NT2/D1 (cell line): ENCODE results near the gene ATP6V1A.

ENCODE experiments used
- SUZ12 ChIP-seq: IDR thresholded peaks from 2 replicates; pipeline ENCODE4 v1.6.1; 2011; ENCODE audit not compliant: insufficient read length, insufficient read depth; ENCODE audit errors: extremely low read depth
- YY1 ChIP-seq: IDR thresholded peaks from 2 replicates; pipeline ENCODE4 v1.6.1; 2011; ENCODE audit not compliant: insufficient read length, insufficient read depth
- ZNF274 ChIP-seq: IDR thresholded peaks from 2 replicates; pipeline ENCODE4 v1.6.1; 2011; ENCODE audit warnings: mild to moderate bottlenecking, low read depth, low read length

- TF ChIP-seq YY1 (no peak), ZNF274 (no peak), SUZ12 (no peak)
These were observed 5.7 kb upstream of the ATP6V1A start for GRCh38 chr3:113741086-113741485.
